HEK293T (cell line): ENCODE measurements around the gene ATP1A2.

Experiments
- CTCF ChIA-PET: fragments of 350-600 bp; formaldehyde crosslinking; extraction: SDS; loops from one replicate; lab custom pipeline; 2021; ENCODE audit warnings: antibody characterized with exemption, inconsistent platforms; lab: Yijun Ruan, JAX
- POLR2A ChIA-PET: fragments of 350-600 bp; formaldehyde crosslinking; extraction: SDS; loops from one replicate; lab custom pipeline; 2020; ENCODE audit warnings: antibody characterized with exemption, inconsistent platforms; lab: Yijun Ruan, JAX
- DNase-seq: peaks from one replicate; pipeline ENCODE4 v3.0.0; 2012; ENCODE audit warnings: mixed read lengths; ENCODE audit errors: extremely low spot score
- ARNT ChIP-seq: fragments of 450-650 bp; IDR thresholded peaks from 2 replicates; pipeline ENCODE4 v1.6.1; 2017; ENCODE audit warnings: mild to moderate bottlenecking
- BHLHE40 ChIP-seq: fragments of 450-650 bp; IDR thresholded peaks from 2 replicates; pipeline ENCODE4 v1.6.1; 2016; ENCODE audit warnings: mild to moderate bottlenecking, moderate library complexity, borderline replicate concordance
- CTBP1 ChIP-seq: fragments of 450-650 bp; IDR thresholded peaks from 2 replicates; pipeline ENCODE4 v1.6.1; 2016; ENCODE audit warnings: borderline replicate concordance
- ELF4 ChIP-seq: fragments of 450-650 bp; IDR thresholded peaks from 2 replicates; pipeline ENCODE4 v1.6.1; 2017; ENCODE audit warnings: antibody characterized with exemption
- FOXA1 ChIP-seq: fragments of 450-650 bp; IDR thresholded peaks from 2 replicates; pipeline ENCODE4 v1.6.1; 2016; ENCODE audit warnings: mild to moderate bottlenecking
- FOXK2 ChIP-seq: fragments of 450-650 bp; IDR thresholded peaks from 2 replicates; pipeline ENCODE4 v1.6.1; 2016; ENCODE audit warnings: mild to moderate bottlenecking
- FOXM1 ChIP-seq: fragments of 450-650 bp; IDR thresholded peaks from 2 replicates; pipeline ENCODE4 v1.6.1; 2017; ENCODE audit warnings: mild to moderate bottlenecking, borderline replicate concordance
- HDGF ChIP-seq: fragments of 450-650 bp; IDR thresholded peaks from 2 replicates; pipeline ENCODE4 v1.6.1; 2017; ENCODE audit warnings: antibody characterized with exemption, borderline replicate concordance
- L3MBTL2 ChIP-seq: fragments of 450-650 bp; conservative IDR thresholded peaks from 2 replicates; pipeline ENCODE4 v1.6.1; 2016; ENCODE audit warnings: mild to moderate bottlenecking
- LEF1 ChIP-seq: fragments of 450-650 bp; IDR thresholded peaks from 2 replicates; pipeline ENCODE4 v1.6.1; 2017; ENCODE audit warnings: mild to moderate bottlenecking, borderline replicate concordance
- NFRKB ChIP-seq: fragments of 450-650 bp; IDR thresholded peaks from 2 replicates; pipeline ENCODE4 v1.6.1; 2016; ENCODE audit warnings: mild to moderate bottlenecking, moderate library complexity
- SP1 ChIP-seq: fragments of 450-650 bp; IDR thresholded peaks from 2 replicates; pipeline ENCODE4 v1.6.1; 2017
- SUZ12 ChIP-seq: fragments of 450-650 bp; IDR thresholded peaks from 2 replicates; pipeline ENCODE4 v1.6.1; 2016; ENCODE audit warnings: mild to moderate bottlenecking
- TARDBP ChIP-seq: fragments of 450-650 bp; IDR thresholded peaks from 2 replicates; pipeline ENCODE4 v1.6.1; 2016
- ZNF384 ChIP-seq: fragments of 450-650 bp; IDR thresholded peaks from 2 replicates; pipeline ENCODE4 v1.6.1; 2016
- TF ChIP-seq, protein P1 (sequence below): fragments of 450-650 bp; IDR thresholded peaks from 2 replicates; pipeline ENCODE4 v1.6.1; 2016

The ATP1A2 gene

DNA sequence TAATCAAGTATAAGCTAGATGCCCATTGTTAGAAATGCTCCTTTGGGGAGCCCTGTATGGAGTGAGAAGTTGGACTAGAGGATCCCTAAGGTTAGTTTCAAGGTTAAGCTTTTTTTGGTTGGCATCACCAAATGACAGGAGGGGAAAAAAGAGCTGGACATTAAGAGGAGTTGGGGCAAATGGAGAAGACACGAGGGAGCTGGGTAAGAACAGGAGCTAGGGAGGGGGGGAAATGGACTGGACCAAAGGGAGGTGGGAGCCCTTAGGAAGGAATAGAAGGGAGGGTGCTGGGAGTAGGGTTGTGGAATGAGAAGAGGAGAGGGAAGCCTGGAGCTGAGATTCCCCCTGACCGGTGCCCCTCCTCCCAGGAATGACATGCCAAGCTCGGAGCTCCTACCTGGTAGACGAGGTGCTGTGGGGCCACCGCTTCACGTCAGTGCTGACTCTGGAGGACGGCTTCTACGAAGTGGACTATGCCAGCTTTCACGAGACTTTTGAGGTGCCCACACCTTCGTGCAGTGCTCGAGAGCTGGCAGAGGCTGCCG lies 28.4 kb upstream of the ATP1A2 start:
- no peak for DNase-seq
- CTCF ChIA-PET, result interaction anchor here (1.2 to 2.6 kb wide), 7 partner anchors 8 to 289 kb away, joined by 3 to 20 read pairs (median 7); partner anchors contain the start of gene IGSF8
- POLR2A ChIA-PET, result interaction anchor here (1.0 to 1.2 kb wide), 2 partner anchors 10 to 175 kb away, joined by 3 read pairs; partner anchors contain the start of gene DCAF8
- TF ChIP-seq HDGF, result no peak
- no peak for TF ChIP-seq ELF4
- no peak for TF ChIP-seq ZNF384
- no peak for TF ChIP-seq ARNT
- no peak for TF ChIP-seq L3MBTL2
- no peak for TF ChIP-seq TARDBP
- no peak for TF ChIP-seq FOXK2
- TF ChIP-seq FOXM1, result no peak
- TF ChIP-seq SUZ12, result no peak
- TF ChIP-seq SP1, result no peak
- TF ChIP-seq, protein P1, sequence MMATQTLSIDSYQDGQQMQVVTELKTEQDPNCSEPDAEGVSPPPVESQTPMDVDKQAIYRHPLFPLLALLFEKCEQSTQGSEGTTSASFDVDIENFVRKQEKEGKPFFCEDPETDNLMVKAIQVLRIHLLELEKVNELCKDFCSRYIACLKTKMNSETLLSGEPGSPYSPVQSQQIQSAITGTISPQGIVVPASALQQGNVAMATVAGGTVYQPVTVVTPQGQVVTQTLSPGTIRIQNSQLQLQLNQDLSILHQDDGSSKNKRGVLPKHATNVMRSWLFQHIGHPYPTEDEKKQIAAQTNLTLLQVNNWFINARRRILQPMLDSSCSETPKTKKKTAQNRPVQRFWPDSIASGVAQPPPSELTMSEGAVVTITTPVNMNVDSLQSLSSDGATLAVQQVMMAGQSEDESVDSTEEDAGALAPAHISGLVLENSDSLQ, result no peak
- no peak for TF ChIP-seq CTBP1

DNA sequence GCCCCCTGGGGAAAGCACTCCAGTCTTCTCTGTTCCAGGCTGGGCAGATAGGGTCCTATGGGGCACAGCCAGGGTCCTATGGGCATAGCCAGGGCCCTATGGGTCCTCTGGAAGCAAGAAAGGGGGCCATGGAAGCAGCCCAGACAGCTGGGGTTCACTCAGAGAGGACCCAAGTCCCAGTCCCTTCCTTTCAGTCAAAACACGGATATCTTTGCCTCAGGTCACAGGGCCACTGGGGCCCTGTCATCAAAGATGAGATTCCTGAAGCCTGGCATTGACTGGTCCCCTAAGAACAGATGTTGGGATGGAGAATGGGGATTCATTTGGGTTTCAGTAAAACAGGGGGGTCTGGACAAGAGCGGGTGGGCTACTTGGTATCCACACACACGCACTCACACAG lies 25.7 kb upstream of the ATP1A2 start:
- TF ChIP-seq NFRKB (no peak), FOXM1 (no peak), L3MBTL2 (no peak), ELF4 (no peak), ZNF384 (no peak), FOXK2 (no peak), BHLHE40 (no peak), ARNT (no peak), LEF1 (no peak), SUZ12 (no peak), TARDBP (no peak), CTBP1 (no peak), SP1 (no peak), HDGF (no peak), FOXA1 (no peak)
- TF ChIP-seq, protein P1, result no peak
- DNase-seq, result no peak
- ChIA-PET POLR2A (no interaction called here), CTCF (no interaction called here)

DNA sequence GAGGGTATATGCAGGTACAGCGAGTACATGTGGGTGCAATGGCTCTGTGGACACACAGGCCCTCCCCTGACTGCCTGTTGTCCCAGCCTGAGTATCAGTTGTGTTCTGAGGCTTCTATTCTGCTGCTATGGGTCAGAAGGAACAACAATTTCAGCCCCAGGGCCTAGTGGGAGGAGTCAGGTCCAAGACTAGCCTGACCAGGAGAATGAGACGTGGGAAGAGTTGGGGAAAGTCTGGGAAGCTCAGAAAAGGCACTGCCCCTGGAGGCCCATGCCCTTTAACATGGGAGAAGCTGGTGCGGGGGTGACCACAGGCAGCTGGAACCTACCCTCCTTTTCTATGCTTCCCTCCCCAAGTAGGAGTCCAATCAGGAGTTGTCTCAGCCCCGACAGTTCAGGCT lies 24.8 kb upstream of the ATP1A2 start:
- TF ChIP-seq, protein P1, result no peak
- TF ChIP-seq ARNT (no peak), FOXA1 (no peak), L3MBTL2 (no peak), FOXM1 (no peak), ZNF384 (no peak)
- CTCF ChIA-PET, result no interaction called here
- POLR2A ChIA-PET, result no interaction called here
- DNase-seq, result no peak

DNA sequence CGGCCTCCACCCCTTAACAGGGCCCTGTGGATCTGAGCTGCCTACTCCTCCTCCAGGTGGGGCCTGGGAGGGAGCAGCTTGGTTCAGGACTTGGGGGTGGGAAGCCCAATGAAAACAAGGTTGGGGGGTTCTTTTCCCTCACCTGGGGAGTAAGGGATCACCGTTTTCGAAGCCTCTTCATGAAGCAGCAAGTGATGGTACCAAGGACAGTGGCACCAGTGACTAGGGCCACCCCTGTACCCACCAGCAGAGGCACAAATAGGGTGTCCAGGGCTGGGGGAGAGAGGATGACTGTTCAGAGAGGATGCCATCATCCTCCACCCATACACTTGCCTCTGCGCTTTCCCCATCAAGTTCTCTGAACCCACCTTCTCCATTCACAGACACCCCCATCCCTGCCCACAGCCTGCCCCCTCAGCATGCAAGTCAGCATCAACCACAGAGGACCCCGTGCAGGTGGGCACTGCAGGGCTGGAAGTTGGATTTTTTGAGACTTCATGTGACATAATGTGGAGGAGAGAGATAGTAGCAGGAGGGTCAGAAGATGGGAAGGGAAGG lies 23.8 kb upstream of the ATP1A2 start:
- ChIA-PET POLR2A (no interaction called here), CTCF (no interaction called here)
- no peak for DNase-seq
- no peak for TF ChIP-seq ZNF384
- TF ChIP-seq L3MBTL2, result no peak
- TF ChIP-seq BHLHE40, result no peak
- no peak for TF ChIP-seq LEF1
- no peak for TF ChIP-seq HDGF
- TF ChIP-seq SUZ12, result no peak

DNA sequence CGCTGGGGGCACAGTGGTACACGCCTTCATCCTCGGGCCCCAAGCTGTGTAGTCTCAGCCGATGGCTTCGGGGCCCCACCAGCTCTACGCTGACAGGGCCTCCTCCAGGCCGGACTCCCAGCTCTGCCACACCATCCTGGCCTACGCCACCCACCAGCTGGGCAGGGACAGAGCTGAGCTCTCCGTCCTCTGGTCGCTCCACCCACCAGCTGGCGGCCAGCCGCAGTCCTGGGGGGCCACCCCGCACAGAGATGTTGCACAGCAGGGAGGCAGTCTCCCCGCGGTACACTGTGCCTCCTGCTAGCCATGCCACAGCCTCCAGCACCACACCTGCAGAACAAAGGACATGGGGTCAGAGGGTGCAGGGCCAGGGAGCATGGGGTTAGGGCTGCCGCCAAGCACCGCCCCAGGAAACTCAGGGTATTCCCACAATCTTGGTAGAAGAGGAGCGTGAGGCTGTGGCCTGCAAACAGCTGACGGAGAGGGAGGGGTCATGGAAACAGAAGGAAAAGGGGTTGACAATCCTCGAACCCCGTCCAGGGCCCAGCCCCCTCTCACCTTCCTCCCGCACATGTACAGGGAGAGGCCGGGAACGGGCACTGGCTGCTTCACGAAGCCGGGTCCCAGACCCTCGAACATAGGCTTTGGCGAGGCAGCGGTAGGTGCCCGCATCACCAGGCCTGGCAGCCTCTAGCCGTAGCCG lies 23.0 kb upstream of the ATP1A2 start:
- TF ChIP-seq HDGF (no peak), FOXK2 (no peak), ELF4 (no peak), FOXA1 (no peak), L3MBTL2 (no peak), ZNF384 (no peak)
- CTCF ChIA-PET, result no interaction called here
- no peak for DNase-seq
- POLR2A ChIA-PET, result no interaction called here

DNA sequence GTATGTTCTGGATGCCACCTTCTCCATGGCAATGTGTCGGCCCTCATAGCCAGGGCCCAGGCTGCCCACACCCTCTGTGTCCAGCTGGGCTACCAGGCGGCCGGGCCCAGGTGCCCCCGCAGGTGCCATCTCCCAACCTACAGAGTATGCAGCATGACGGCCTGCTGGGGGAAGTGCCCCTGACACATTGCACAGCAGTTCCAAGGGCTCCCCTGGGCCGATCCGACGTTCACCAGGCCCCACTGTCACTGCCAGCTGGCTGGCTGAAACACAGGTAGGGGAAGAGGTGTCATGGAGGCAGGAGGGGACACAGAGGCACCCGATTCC lies 22.5 kb upstream of the ATP1A2 start:
- POLR2A ChIA-PET, result no interaction called here
- CTCF ChIA-PET, result no interaction called here
- DNase-seq, result no peak
- TF ChIP-seq CTBP1 (no peak), BHLHE40 (no peak), L3MBTL2 (no peak), HDGF (no peak), SP1 (no peak), FOXK2 (no peak), ZNF384 (no peak), SUZ12 (no peak), LEF1 (no peak), FOXA1 (no peak), TARDBP (no peak), NFRKB (no peak), FOXM1 (no peak), ELF4 (no peak), ARNT (no peak)
- TF ChIP-seq, protein P1, result no peak
